HG02571 (cell line): ENCODE results near the gene CARD8.
A peak's percentile ranks its signal among the peaks of the same experiment; 100 is the strongest.

Experiments
- ATAC-seq: cut with Tn5 transposase; IDR thresholded peaks from one replicate; pipeline ENCODE4 v1.9.1; 2021; ENCODE audit warnings: mild to moderate bottlenecking, moderate library complexity; ENCODE audit not compliant: unreplicated experiment

Gene CARD8

DNA sequence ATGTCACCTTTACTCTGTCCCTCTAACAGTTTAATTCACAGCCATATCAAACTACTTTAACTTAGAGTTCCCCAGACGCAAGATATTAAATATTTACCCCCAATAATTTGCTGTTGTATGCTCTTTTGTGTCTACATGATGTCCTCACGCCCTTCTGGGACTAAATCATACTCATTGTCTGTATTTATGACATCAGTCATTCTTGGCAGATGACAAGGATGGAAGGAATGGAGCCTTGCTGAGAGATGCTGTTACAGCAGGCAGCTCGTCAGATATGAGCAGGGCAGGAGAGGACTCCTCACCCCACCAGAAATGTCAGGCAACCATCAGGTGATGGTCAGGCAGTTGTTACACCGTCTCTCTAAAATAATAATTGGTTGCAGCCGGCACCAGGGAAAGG lies 41.8 kb downstream of the CARD8 start:
- ATAC-seq: no peak

- ATAC-seq: no peak
These were observed 45.7 kb downstream of the CARD8 start for GRCh38 chr19:48210005-48210404.

GRCh38 chr19:48206397-48207093 lies 49.2 kb downstream of the CARD8 start:
- no peak for ATAC-seq

- ATAC-seq: peak; percentile 88
These were observed 51.7 kb downstream of the CARD8 start for GRCh38 chr19:48203794-48204628.

DNA sequence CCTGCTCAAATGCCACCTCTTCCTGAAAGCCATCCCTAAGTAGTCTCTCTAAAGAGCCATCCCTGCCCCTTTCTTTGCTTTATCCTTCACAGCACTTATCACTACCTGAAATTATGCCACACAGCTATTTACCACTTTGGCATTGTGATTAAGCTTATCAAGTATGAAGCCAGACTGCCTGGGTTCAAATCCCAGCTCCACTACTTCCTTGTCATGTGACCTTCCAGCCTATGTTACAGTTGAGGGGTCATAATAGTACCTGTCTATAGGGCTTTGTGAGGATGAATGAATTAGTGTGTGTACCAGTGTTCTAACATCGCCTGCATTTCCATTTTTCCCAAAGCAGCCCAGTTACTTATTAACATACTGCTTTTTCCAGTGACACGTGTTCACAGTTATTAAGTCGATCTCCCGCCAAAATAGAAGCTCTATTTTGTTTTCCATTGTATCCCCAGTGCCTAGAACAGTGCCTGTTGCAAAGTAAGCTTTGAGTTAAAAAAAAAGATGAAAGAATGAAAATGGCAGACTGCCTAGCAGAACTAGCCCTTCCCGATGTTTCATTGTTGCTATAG lies 52.4 kb downstream of the CARD8 start:
- ATAC-seq: no peak

- no peak for ATAC-seq
These were observed 58.6 kb downstream of the CARD8 start for GRCh38 chr19:48196933-48197665.

- no peak for ATAC-seq
These were observed 59.4 kb downstream of the CARD8 start for GRCh38 chr19:48196321-48196763.

- no peak for ATAC-seq
These were observed 60.6 kb downstream of the CARD8 start for GRCh38 chr19:48194844-48195830.

GRCh38 chr19:48194041-48194843 lies 61.5 kb downstream of the CARD8 start:
- ATAC-seq: no peak

DNA sequence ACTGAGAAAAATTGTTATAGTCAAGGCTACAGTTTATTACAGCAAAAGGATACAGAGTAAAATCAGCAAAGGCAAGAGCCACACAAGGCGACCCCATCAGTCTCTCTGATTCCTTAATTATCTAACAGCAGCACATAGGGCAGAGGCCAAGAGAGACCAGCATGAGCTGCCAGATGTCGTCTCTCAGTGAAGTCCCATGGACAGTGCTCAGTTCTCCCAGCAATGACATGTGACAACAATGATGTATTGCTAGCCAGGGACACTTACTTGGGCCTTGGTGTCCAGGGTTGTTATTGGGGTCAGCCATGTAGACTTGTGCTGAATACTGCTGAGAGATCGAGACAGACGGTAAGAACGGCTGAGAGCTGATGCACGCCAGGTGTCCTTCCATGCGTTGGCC lies 63.0 kb downstream of the CARD8 start:
- ATAC-seq: no peak

DNA sequence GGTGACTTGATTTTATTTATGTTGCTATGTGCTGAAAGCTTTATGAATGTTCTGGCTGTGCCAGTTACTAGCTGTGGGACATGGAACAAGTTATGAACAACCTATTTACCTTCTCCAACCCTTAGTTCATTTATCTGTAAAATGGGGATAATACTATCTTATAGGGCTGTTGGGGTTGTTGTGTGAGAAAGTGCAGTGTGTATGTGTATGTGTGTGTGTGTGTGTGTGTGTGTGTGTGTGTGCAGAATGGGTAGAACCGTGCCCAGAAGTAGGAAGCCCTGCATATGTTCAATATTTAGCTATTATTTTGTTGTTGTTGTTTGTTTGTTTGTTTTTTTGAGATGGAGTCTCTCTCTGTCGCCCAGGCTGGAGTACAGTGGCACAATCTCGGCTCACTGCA lies 64.8 kb downstream of the CARD8 start:
- no peak for ATAC-seq

DNA sequence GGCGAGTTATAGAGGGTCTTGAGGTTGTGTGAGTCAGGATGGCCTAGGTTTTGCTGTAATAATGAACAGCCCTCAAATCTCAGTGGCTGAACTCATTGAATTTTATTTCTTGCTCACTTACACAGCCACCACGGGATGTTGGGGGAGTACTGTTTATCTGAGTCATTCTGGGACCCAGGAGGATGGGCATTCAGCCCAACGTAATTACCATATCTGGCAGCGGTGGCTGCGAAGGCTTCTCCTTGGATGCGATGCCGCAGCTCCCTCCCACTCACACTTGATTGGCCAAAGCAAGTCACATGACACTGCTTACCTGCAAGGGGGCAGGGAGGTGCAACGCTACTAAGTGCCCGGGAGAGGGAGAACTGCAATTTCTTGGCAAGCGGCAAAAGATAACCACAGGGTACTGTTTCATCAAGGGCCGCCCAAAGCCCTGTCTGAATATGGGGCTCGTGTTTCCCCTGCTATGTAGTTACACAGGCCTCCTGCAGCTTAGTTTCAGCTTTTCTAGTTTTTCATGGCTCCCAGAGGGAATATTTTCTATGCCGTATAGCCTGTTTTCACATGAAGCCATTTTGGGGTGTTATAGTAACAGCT lies 65.3 kb downstream of the CARD8 start:
- no peak for ATAC-seq

- ATAC-seq: no peak
These were observed 69.1 kb downstream of the CARD8 start for GRCh38 chr19:48186541-48186991.

GRCh38 chr19:48186015-48186414 lies 69.7 kb downstream of the CARD8 start:
- ATAC-seq: no peak

DNA sequence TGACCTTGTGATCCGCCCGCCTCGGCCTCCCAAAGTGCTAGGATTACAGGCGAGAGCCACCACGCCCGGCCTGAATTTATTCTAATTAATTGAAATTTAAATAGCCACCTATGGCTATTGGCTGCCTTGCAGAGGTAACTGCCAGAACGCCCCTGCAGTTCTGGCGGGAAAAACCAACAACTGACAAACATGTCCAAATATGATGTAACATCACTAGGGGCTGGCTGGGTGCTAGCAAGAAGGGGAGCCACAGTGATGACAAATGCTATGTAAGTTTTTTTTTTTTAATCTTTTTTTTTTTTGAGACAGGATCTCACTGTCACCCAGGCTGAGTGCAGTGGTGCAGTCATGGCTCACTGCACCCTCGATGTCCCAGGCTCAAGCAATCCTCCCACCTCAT lies 72.4 kb downstream of the CARD8 start:
- ATAC-seq: no peak

- ATAC-seq: no peak
These were observed 73.3 kb downstream of the CARD8 start for GRCh38 chr19:48182434-48182833.

- no peak for ATAC-seq
These were observed 74.2 kb downstream of the CARD8 start for GRCh38 chr19:48181505-48181904.

DNA sequence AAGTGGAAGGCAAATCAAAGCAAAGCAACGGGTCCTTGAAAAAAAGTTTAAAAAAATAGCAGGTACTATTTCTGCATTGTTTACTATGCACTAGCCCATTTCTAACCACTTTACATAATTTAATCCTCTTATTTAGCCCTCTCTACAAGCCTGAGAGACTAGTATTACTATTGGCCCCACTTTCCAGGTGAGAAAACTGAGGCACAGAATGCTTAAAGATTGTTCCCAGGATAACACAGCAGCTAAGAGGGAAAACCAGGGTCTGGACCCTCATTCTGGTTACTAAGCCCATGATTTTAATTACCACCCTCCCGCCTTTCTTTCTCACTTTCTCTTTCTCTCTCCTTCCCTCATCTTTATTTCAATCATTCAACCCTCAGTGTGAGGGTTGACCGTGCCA lies 79.5 kb downstream of the CARD8 start:
- no peak for ATAC-seq

DNA sequence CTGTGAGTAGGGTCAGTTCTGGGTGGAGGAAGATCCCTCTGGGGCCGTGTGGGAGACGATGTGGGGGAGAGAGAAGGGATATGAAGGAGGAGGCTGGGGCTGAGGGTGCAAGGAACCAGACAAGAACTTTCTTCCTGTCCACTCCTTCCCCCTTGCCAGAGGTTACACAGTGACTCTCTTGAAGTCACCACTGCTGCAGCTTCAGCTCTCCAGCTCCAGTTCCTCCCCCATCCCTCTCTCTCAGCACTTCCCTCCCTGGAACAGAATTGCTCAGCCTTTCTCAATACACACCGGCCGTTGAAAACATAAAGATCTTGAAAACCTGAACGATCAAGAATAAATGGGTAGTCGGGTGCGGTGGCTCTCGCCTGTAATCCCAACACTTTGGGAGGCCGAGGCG lies 80.1 kb downstream of the CARD8 start:
- no peak for ATAC-seq
